Neural cell (in vitro differentiated cells): ENCODE results near the gene BTBD7.

Experiments used
- EP300 ChIP-seq: fragments of 450-650 bp; conservative IDR thresholded peaks from 2 replicates; pipeline ENCODE4 v1.6.1; 2014; ENCODE audit warnings: antibody characterized with exemption, mild to moderate bottlenecking, moderate library complexity; ENCODE audit not compliant: poor library complexity, severe bottlenecking
- EZH2 ChIP-seq: fragments of 200-600, 300-800 bp; shearing (Covaris generic), sonication (generic); IDR thresholded peaks from 2 replicates; pipeline ENCODE4 v1.6.1; 2014; ENCODE audit warnings: antibody characterized with exemption, low read length, borderline replicate concordance, mild to moderate bottlenecking; ENCODE audit not compliant: insufficient read depth, poor library complexity, severe bottlenecking
- TF ChIP-seq, protein P1 (sequence below): fragments of 450-650 bp; IDR thresholded peaks from 2 replicates; pipeline ENCODE4 v1.5.1; 2014; ENCODE audit warnings: antibody characterized with exemption, mild to moderate bottlenecking, moderate library complexity; ENCODE audit not compliant: poor library complexity, severe bottlenecking

DNA sequence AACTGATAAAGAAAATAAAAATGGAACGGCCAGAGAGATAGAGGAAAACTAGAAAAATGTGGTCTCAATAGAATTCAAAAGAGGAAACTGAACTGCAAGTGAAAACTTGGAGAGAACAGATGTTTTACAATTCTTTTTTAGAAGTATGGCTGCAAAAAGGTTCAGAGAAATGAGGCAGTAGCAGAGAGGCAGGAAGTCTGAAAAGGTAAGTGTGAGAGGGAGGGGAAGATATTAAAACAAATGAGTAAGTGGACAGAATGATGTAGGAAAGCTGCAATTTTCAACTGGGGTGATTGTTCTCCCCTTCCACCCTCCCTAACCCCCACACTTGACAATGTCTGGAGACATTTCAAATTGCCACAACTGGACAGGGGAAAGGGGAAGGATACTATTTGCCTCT, 12.9 kb downstream of the BTBD7 start:
- TF ChIP-seq, protein P1, sequence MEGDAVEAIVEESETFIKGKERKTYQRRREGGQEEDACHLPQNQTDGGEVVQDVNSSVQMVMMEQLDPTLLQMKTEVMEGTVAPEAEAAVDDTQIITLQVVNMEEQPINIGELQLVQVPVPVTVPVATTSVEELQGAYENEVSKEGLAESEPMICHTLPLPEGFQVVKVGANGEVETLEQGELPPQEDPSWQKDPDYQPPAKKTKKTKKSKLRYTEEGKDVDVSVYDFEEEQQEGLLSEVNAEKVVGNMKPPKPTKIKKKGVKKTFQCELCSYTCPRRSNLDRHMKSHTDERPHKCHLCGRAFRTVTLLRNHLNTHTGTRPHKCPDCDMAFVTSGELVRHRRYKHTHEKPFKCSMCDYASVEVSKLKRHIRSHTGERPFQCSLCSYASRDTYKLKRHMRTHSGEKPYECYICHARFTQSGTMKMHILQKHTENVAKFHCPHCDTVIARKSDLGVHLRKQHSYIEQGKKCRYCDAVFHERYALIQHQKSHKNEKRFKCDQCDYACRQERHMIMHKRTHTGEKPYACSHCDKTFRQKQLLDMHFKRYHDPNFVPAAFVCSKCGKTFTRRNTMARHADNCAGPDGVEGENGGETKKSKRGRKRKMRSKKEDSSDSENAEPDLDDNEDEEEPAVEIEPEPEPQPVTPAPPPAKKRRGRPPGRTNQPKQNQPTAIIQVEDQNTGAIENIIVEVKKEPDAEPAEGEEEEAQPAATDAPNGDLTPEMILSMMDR = no peak
- TF ChIP-seq EZH2 (no peak), EP300 (no peak)
